ENCODE measurements around the gene DTNB.

Gene DTNB

GRCh38 chr2:25493207-25493606, 180.2 kb downstream of the DTNB start:
- DNase-seq (ENCODE audit: extremely low read depth, low read depth): no peak
- no peak for TF ChIP-seq CTCF (IDR thresholded peaks at IDR 0.05; ENCODE audit: low read depth, low read length)

GRCh38 chr2:25492726-25493125, 180.7 kb downstream of the DTNB start:
- no peak for DNase-seq (ENCODE audit: extremely low read depth, low read depth)
- TF ChIP-seq CTCF (IDR thresholded peaks at IDR 0.05; ENCODE audit: low read depth, low read length): no peak

- TF ChIP-seq CTCF (IDR thresholded peaks at IDR 0.05; ENCODE audit: low read depth, low read length): no peak
- no peak for DNase-seq (ENCODE audit: extremely low read depth, low read depth)
Measured at GRCh38 chr2:25491966-25492532, 181.3 kb downstream of the DTNB start.

- no peak for DNase-seq (ENCODE audit: extremely low read depth, low read depth)
- no peak for TF ChIP-seq CTCF (IDR thresholded peaks at IDR 0.05; ENCODE audit: low read depth, low read length)
Measured at GRCh38 chr2:25491003-25491696, 182.2 kb downstream of the DTNB start.

GRCh38 chr2:25490217-25490616, 183.2 kb downstream of the DTNB start:
- no peak for DNase-seq (ENCODE audit: extremely low read depth, low read depth)
- TF ChIP-seq CTCF (IDR thresholded peaks at IDR 0.05; ENCODE audit: low read depth, low read length): no peak

- DNase-seq (ENCODE audit: extremely low read depth, low read depth): no peak
- no peak for TF ChIP-seq CTCF (IDR thresholded peaks at IDR 0.05; ENCODE audit: low read depth, low read length)
Measured at GRCh38 chr2:25489631-25490030, 183.7 kb downstream of the DTNB start.

- no peak for DNase-seq (ENCODE audit: extremely low read depth, low read depth)
- TF ChIP-seq CTCF (IDR thresholded peaks at IDR 0.05; ENCODE audit: low read depth, low read length): no peak
Measured at GRCh38 chr2:25483607-25484266, 189.6 kb downstream of the DTNB start.
